ENCODE measurements around the gene CHST8.

GRCh38 chr19:33572929-33573328 is 48.8 kb upstream of the CHST8 start:
- TF ChIP-seq, protein P1, sequence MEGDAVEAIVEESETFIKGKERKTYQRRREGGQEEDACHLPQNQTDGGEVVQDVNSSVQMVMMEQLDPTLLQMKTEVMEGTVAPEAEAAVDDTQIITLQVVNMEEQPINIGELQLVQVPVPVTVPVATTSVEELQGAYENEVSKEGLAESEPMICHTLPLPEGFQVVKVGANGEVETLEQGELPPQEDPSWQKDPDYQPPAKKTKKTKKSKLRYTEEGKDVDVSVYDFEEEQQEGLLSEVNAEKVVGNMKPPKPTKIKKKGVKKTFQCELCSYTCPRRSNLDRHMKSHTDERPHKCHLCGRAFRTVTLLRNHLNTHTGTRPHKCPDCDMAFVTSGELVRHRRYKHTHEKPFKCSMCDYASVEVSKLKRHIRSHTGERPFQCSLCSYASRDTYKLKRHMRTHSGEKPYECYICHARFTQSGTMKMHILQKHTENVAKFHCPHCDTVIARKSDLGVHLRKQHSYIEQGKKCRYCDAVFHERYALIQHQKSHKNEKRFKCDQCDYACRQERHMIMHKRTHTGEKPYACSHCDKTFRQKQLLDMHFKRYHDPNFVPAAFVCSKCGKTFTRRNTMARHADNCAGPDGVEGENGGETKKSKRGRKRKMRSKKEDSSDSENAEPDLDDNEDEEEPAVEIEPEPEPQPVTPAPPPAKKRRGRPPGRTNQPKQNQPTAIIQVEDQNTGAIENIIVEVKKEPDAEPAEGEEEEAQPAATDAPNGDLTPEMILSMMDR (IDR thresholded peaks at IDR 0.05; ENCODE audit: low read length): no peak
- TF ChIP-seq EZH2 (optimal IDR thresholded peaks at IDR 0.05; ENCODE audit: low read depth, low read length): no peak
- no peak for TF ChIP-seq EZH2phosphoT487 (IDR thresholded peaks at IDR 0.05; ENCODE audit: low read length)
